B cell (primary cell): ENCODE data around the gene VPS13D.

Experiments used
- CTCF ChIP-seq: fragments of 200-600 bp; IDR thresholded peaks from one replicate; pipeline ENCODE4 v1.8.0; 2022; ENCODE audit warnings: antibody characterized with exemption, mild to moderate bottlenecking
- EZH2 ChIP-seq: IDR thresholded peaks from 2 replicates; pipeline ENCODE4 v1.6.1; 2012; ENCODE audit warnings: borderline replicate concordance, low read depth, mild to moderate bottlenecking, moderate library complexity, low read length; ENCODE audit not compliant: insufficient read depth, poor library complexity, severe bottlenecking

DNA sequence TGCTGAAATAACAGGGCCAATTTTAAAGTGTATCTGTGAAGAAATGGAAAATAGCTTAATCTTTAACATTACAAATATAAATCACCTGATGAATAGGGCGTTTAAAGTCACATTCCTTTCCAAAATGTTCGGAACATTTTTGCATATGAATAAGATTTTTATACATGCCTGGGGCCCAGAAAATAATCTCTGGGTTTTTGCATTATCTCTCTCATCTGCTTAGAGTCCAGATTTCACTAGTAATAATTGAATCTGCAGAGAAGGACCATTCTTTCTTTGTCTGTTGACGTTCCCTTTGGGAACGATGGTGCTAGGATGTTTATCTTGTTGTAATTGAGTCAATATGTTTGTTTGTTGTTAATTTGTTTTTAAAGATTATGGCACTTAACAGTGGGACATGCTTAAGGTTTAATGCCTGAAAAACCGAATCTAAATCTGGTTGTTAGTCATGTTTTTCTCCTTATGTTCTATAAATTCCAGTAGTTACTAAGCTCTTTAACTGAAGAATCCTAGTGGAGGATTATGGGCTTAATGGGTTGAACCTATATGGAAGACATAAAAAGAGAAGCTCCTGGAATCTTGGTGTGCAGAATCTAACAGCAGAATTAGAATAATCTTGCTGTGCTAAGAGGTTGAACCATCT lies 140.6 kb downstream of the VPS13D start:
- no peak for TF ChIP-seq CTCF
- no peak for TF ChIP-seq EZH2
